K562 (cell line): ENCODE results near the gene C1QTNF8. TPM values are rescaled to one million over a fixed set of nuclear protein-coding genes. Genes with fewer than 3 reads are reported as not detected.

Source experiments
- ATAC-seq: fragments of 200-7000 bp; cut with Tn5 transposase; 3 replicates; pipeline ENCODE4 v1.9.1; 2020; ENCODE audit warnings: moderate library complexity
- BruUV-seq: library from RNA; stranded (reverse); fragments of 400-500 nt; replicated peaks from 2 replicates; lab custom pipeline; 2021; lab: Mats Ljungman, UMichigan
- CTCF ChIA-PET: fragments of 300-600 bp; formaldehyde crosslinking; extraction: SDS; loops from one replicate; lab custom pipeline; 2021; ENCODE audit warnings: low intra/inter-chr PET ratio; lab: Yijun Ruan, JAX
- POLR2A ChIA-PET: fragments of 300-600, 350-650 bp; sonication (Branson Sonifier 250); formaldehyde crosslinking; extraction: SDS; loops from one replicate; lab custom pipeline; 2021; ENCODE audit warnings: antibody characterized with exemption, inconsistent platforms; lab: Yijun Ruan, JAX
- DNase-seq, 4 experiments: peaks; one replicate each; pipeline versions ENCODE4 v3.0.0 to v3.0.0-alpha.2; 2011 to 2018; ENCODE audit warnings: low spot score in 3 of 4, mixed read lengths in 3 of 4; ENCODE audit errors: extremely low read depth in 1 of 4
- FAIRE-seq: peaks from 2 replicates; lab custom pipeline; 2011; peaks lifted over from hg19 to GRCh38; lab: Jason Lieb, UNC
- H2AFZ ChIP-seq: 2 replicates; pipeline ENCODE4 v1.6.0; 2011; ENCODE audit warnings: low read depth, low read length, control low read depth, inconsistent platforms
- H3K27ac ChIP-seq: fragments of 200-600 bp; 3 replicates; pipeline ENCODE4 v1.8.0; 2011; ENCODE audit warnings: low read depth, mild to moderate bottlenecking, control low read depth, inconsistent platforms, low read length, moderate library complexity, mixed read lengths; ENCODE audit errors: extremely low read depth
- H3K27me3 ChIP-seq, 2 experiments: fragments of 300-600 bp in 1 of 2; 2 replicates in 1 of 2; 3 replicates in 1 of 2; pipeline versions ENCODE4 v1.6.0 to v1.8.0; 2011; ENCODE audit warnings: inconsistent platforms in 2 of 2, low read length in 2 of 2, mild to moderate bottlenecking in 1 of 2, mixed read lengths in 1 of 2, moderate library complexity in 1 of 2; ENCODE audit not compliant: control insufficient read depth in 2 of 2, insufficient read depth in 2 of 2
- H3K36me3 ChIP-seq: fragments of 300-600 bp; 3 replicates; pipeline ENCODE4 v1.8.0; 2011; ENCODE audit warnings: mild to moderate bottlenecking, low read length, inconsistent platforms; ENCODE audit not compliant: control insufficient read depth, insufficient read depth
- H3K4me1 ChIP-seq, 2 experiments: fragments of 200-600 bp in 1 of 2; replicated peaks in 1 of 2; 2 replicates in 1 of 2; 3 replicates in 1 of 2; pipeline versions ENCODE4 v1.5.1 to v1.8.0; 2011; ENCODE audit warnings: inconsistent platforms in 2 of 2, low read length in 2 of 2, mild to moderate bottlenecking in 1 of 2, mixed read lengths in 1 of 2, moderate library complexity in 1 of 2; ENCODE audit not compliant: control insufficient read depth in 2 of 2, insufficient read depth in 2 of 2
- H3K4me2 ChIP-seq: 2 replicates; pipeline ENCODE4 v1.6.1; 2011; ENCODE audit warnings: low read length, control low read depth, inconsistent platforms, mixed read lengths; ENCODE audit not compliant: insufficient read depth
- H3K4me3 ChIP-seq: fragments of 200-600 bp; sonication (generic), shearing (Covaris generic); 2 replicates; pipeline ENCODE4 v1.5.1; 2016; ENCODE audit warnings: control low read depth, inconsistent platforms
- H3K79me2 ChIP-seq: fragments of 200-600 bp; 3 replicates; pipeline ENCODE4 v1.8.0; 2011; ENCODE audit warnings: low read length, inconsistent platforms; ENCODE audit not compliant: control insufficient read depth, insufficient read depth
- H3K9ac ChIP-seq, 2 experiments: 2 replicates each; pipeline versions ENCODE4 v1.6.0 to v1.6.1; 2011; ENCODE audit warnings: low read depth in 2 of 2, low read length in 2 of 2, control low read depth in 1 of 2, inconsistent platforms in 1 of 2, mild to moderate bottlenecking in 1 of 2, mixed read lengths in 1 of 2; ENCODE audit not compliant: insufficient read depth in 1 of 2
- H3K9me1 ChIP-seq: one replicate; pipeline ENCODE4 v1.6.0; 2011; ENCODE audit warnings: inconsistent platforms, mild to moderate bottlenecking, low read length, moderate library complexity; ENCODE audit not compliant: control insufficient read depth, insufficient read depth
- H3K9me3 ChIP-seq: replicated peaks from 2 replicates; pipeline ENCODE4 v1.5.1; 2011; ENCODE audit warnings: low read depth, low read length, inconsistent platforms; ENCODE audit not compliant: control insufficient read depth, insufficient read depth
- H4K20me1 ChIP-seq: replicated peaks from 2 replicates; pipeline ENCODE4 v1.6.1; 2011; ENCODE audit warnings: low read length, inconsistent platforms, mixed read lengths; ENCODE audit not compliant: control insufficient read depth, insufficient read depth
- CBX5 ChIP-seq: IDR thresholded peaks from 2 replicates; pipeline ENCODE4 v1.6.1; 2014; ENCODE audit warnings: low read depth, borderline replicate concordance
- CTCF ChIP-seq, 3 experiments: IDR thresholded peaks in 2 of 3; conservative IDR thresholded peaks in 1 of 3; 2 replicates each; pipeline ENCODE4 v1.5.1; 2011 to 2012; ENCODE audit warnings: low read length in 3 of 3, mild to moderate bottlenecking in 3 of 3, control low read depth in 2 of 3, improper control_type of control experiment in 1 of 3, inconsistent platforms in 1 of 3, low read depth in 1 of 3, mixed read lengths in 1 of 3, moderate library complexity in 1 of 3; ENCODE audit not compliant: insufficient read depth in 2 of 3
- DEAF1 ChIP-seq: fragments of 450-650 bp; formaldehyde crosslinking; IDR thresholded peaks from 2 replicates; pipeline ENCODE4 v1.4.0; 2020; ENCODE audit warnings: mild to moderate bottlenecking, moderate library complexity
- E2F3 ChIP-seq: fragments of 250-450 bp; sonication (Bioruptor Pico); IDR thresholded peaks from 2 replicates; pipeline ENCODE4 v1.4.0; 2020; ENCODE audit warnings: mild to moderate bottlenecking
- ESRRA ChIP-seq: fragments of 450-650 bp; IDR thresholded peaks from 2 replicates; pipeline ENCODE4 v1.6.1; 2014; ENCODE audit warnings: low read depth, mild to moderate bottlenecking, moderate library complexity, borderline replicate concordance
- FOSL1 ChIP-seq: fragments of 200-800 bp; sonication (Bioruptor generic); conservative IDR thresholded peaks from 2 replicates; pipeline ENCODE4 v1.6.1; 2016; ENCODE audit warnings: missing genetic modification characterization, missing compliant biosample characterization
- MLLT1 ChIP-seq, 2 experiments: fragments of 450-650 bp; IDR thresholded peaks; 2 replicates each; pipeline ENCODE4 v1.6.1; 2016
- NCOA1 ChIP-seq: fragments of 450-650 bp; IDR thresholded peaks from 2 replicates; pipeline ENCODE4 v1.6.1; 2016; ENCODE audit warnings: low read depth
- NCOA4 ChIP-seq: fragments of 450-650 bp; IDR thresholded peaks from 2 replicates; pipeline ENCODE4 v1.6.1; 2018; ENCODE audit warnings: mild to moderate bottlenecking; ENCODE audit not compliant: partially characterized antibody
- RFX5 ChIP-seq: IDR thresholded peaks from 2 replicates; pipeline ENCODE4 v1.6.1; 2011; ENCODE audit warnings: low read depth, mild to moderate bottlenecking, improper control_type of control experiment, low read length
- TCF7 ChIP-seq: sonication (generic); IDR thresholded peaks from 2 replicates; pipeline ENCODE4 v1.6.1; 2016; ENCODE audit warnings: antibody characterized with exemption, borderline replicate concordance
- USF1 ChIP-seq: sonication (generic); formaldehyde crosslinking; IDR thresholded peaks from 2 replicates; pipeline ENCODE4 v1.9.0; 2022; ENCODE audit warnings: mild to moderate bottlenecking, missing genetic modification reagents
- USF2 ChIP-seq: sonication (generic); formaldehyde crosslinking; IDR thresholded peaks from 2 replicates; pipeline ENCODE4 v1.5.0; 2020; ENCODE audit warnings: missing genetic modification reagents
- ZNF274 ChIP-seq: IDR thresholded peaks from 2 replicates; pipeline ENCODE4 v1.6.1; 2011; ENCODE audit warnings: low read depth, mild to moderate bottlenecking, low read length, moderate library complexity, borderline replicate concordance
- ZNF586 ChIP-seq: fragments of 450-650 bp; formaldehyde crosslinking; conservative IDR thresholded peaks from 2 replicates; pipeline ENCODE4 v1.4.0; 2020; ENCODE audit warnings: mild to moderate bottlenecking, moderate library complexity
- WGBS: fragments of 100-300 bp; shearing (Covaris generic); methylation state at CpG from one replicate; pipeline ENCODE4 v1.1.6; 2016; ENCODE audit warnings: low coverage, mixed read lengths; ENCODE audit not compliant: insufficient coverage; ENCODE audit errors: missing lambda C conversion rate; 5-methylcytosine and 5-hydroxymethylcytosine counted together
- in situ Hi-C: fragments of 300-500 bp; cut with MboI; formaldehyde crosslinking; loops from 4 replicates; pipeline ENCODE4 v1.15.0; 2018; ENCODE audit warnings: inconsistent platforms, mixed read lengths
- intact Hi-C: fragments of 100-400 bp; cut with micrococcal nuclease; formaldehyde crosslinking; loops from 2 replicates; pipeline ENCODE4 v1.14.2; 2022
- polyA plus RNA-seq, 8 experiments: library from polyadenylated mRNA; depleted of rRNA in 4 of 8; stranded (reverse) in 5 of 8; unstranded in 3 of 8; fragments of >200 nt; fragmentation: Nextera tagmentation in 2 of 8; fragmentation: Illumina TruSeq in 1 of 8; extraction: Ambion mirVana in 2 of 8; extraction: Trizol in 1 of 8; gene quantifications; 2 replicates each; pipeline versions ENCODE4 v1.2.1 to v1.2.3, GENCODE V29; 2011 to 2014; ENCODE audit warnings: inconsistent platforms in 1 of 8, missing spikeins in 1 of 8
- total RNA-seq, 7 experiments: library from RNA; depleted of rRNA in 6 of 7; stranded (reverse); fragments of >200 nt in 6 of 7; fragmentation: Illumina TruSeq in 2 of 7; extraction: Trizol in 2 of 7; gene quantifications; 2 replicates each; pipeline versions ENCODE4 v1.2.1 to v1.2.3, GENCODE V29; 2011 to 2021; ENCODE audit warnings: low replicate concordance in 1 of 7

The C1QTNF8 gene
- total and polyA plus RNA-seq, 9 of the 15 experiments (the other 6 are each of a cell fraction or from before 2014, with no cell fraction given): not detected

GRCh38 chr16:1105888-1106620 lies 10.0 kb upstream of the C1QTNF8 start:
- H3K27me3 ChIP-seq: peaks cover 25 to 63% of the 10 kb centered on the region in 2 experiments
- POLR2A ChIA-PET: interaction anchor here (0.7 kb wide), 1 partner anchor 71 kb away, joined by 3 read pairs; no protein-coding TSS in a partner anchor
- H3K4me2 ChIP-seq: no peak overlapping the region
- in situ Hi-C loops: no loop called here
- H4K20me1 ChIP-seq: peaks cover 22% of the 10 kb centered on the region
- H2AFZ ChIP-seq: no peak overlapping the region
- H3K9ac ChIP-seq: no peak overlapping the region
- 1% methylated on average over 14 of the region's 26 CpGs for WGBS
- CTCF ChIA-PET: interaction anchor here (0.9 to 4.3 kb wide), 2 partner anchors 88 to 706 kb away, joined by 7 to 38 read pairs; no protein-coding TSS in a partner anchor
- FAIRE-seq (no peak), ATAC-seq (peak; percentile 78), DNase-seq (peak; percentile 59 to 83 (median 81))
- H3K4me3 ChIP-seq: no peak overlapping the region
- no peak overlapping the region for H3K27ac ChIP-seq
- H3K9me1 ChIP-seq: peaks cover 3% of the 10 kb centered on the region
- peaks cover 0 to 68% of the 10 kb centered on the region in 2 experiments; a peak in 2 of 5 replicates for H3K4me1 ChIP-seq
- H3K79me2 ChIP-seq: no peaks in the 10 kb centered on the region
- intact Hi-C loops: loop anchor here (2.0 kb wide), 1 partner anchor 89 kb away; no protein-coding TSS in a partner anchor
- BruUV-seq: no TSS peak
- no peaks in the 10 kb centered on the region for H3K36me3 ChIP-seq
- no peaks in the 10 kb centered on the region for H3K9me3 ChIP-seq
- no peak for TF ChIP-seq ZNF586 (CRISPR knock-in tag)
- TF ChIP-seq USF1 (CRISPR knock-in tag): peak; percentile 94
- no peak for TF ChIP-seq RFX5
- TF ChIP-seq NCOA4: no peak
- TF ChIP-seq NCOA1: no peak
- no peak for TF ChIP-seq ESRRA
- TF ChIP-seq TCF7: no peak
- no peak for TF ChIP-seq E2F3 (CRISPR knock-in tag)
- no peak for TF ChIP-seq CBX5
- no peak for TF ChIP-seq MLLT1 (IDR thresholded peaks at IDR 0.05)
- TF ChIP-seq DEAF1 (CRISPR knock-in tag): peak; percentile 46
- no peak for TF ChIP-seq ZNF274
- TF ChIP-seq USF2: peak; percentile 96
- peak; percentile 58 to 82 (median 81) for TF ChIP-seq CTCF (IDR thresholded peaks at IDR 0.05 in 2 of 3, conservative IDR thresholded peaks at IDR 0.05 in 1 of 3; ENCODE audit: insufficient read depth in 2 of 3, low read depth in 1 of 3, low read length in 3 of 3)
- TF ChIP-seq FOSL1 (tag): no peak
